ENCODE data around the gene HYCC2. TPM values are rescaled to one million over a fixed set of nuclear protein-coding genes. Genes with fewer than 3 reads are reported as not detected.

The HYCC2 gene
- polyA plus RNA-seq, 3 donors, result 6.8 to 10.2 (median 7.7) TPM

DNA sequence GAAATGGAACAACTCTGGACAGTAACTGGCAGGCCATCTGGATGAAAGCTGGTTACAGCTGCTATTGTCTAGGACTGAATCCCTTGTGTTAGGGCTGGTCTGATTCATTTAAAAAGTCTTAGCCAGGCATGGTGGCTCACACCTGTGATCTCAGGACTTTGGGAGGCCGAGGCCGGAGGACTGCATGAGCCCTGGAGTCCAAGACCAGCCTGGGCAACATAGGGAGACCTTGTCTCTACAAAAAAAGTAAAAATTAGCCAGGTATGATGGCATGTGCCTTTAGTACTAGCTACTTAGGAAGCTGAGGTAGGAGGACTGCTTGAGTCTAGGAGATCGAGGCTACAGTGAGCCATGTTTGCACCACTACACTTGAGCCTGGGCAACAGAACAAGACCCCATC is 29.0 kb upstream of the HYCC2 start:
- Histone ChIP-seq H3K9me3 (replicated peaks in 1 of 2; ENCODE audit: control insufficient read depth in 1 of 2, insufficient read depth in 1 of 2, low read length in 2 of 2) (no peaks in the 10 kb centered on the region), H3K4me3 (replicated peaks in 1 of 3; ENCODE audit: low read depth in 2 of 3, low read length in 3 of 3) (no peak overlapping the region), H3K27ac (ENCODE audit: low read depth in 1 of 2, low read length in 2 of 2) (no peak overlapping the region), H3K9ac (ENCODE audit: insufficient read depth, low read length, poor library complexity, severe bottlenecking) (no peak overlapping the region), H3K36me3 (replicated peaks in 1 of 2; ENCODE audit: control insufficient read depth in 1 of 2, insufficient read depth in 2 of 2, low read length in 2 of 2) (peaks cover 0 to 4% of the 10 kb centered on the region in 2 donors), H3K4me2 (replicated peaks; ENCODE audit: extremely low read depth, low read length, poor library complexity, severe bottlenecking) (no peak overlapping the region), H3K79me2 (ENCODE audit: insufficient read depth, low read length) (no peaks in the 10 kb centered on the region), H4K20me1 (ENCODE audit: insufficient read depth, low read length) (no peaks in the 10 kb centered on the region), H2AFZ (ENCODE audit: insufficient read depth, low read depth, low read length, poor library complexity, severe bottlenecking) (no peak overlapping the region), H3K27me3 (ENCODE audit: control insufficient read depth in 2 of 2, insufficient read depth in 2 of 2, low read length in 2 of 2) (no peaks in the 10 kb centered on the region), H3K4me1 (ENCODE audit: control insufficient read depth in 1 of 2, insufficient read depth in 2 of 2, low read length in 2 of 2) (no peaks in the 10 kb centered on the region)
- Mint-ChIP-seq H3K4me1 (peaks cover 6% of the 10 kb centered on the region), H3K27me3 (ENCODE audit: low read depth in 3 of 3) (peaks cover 0 to 6% (median 5%) of the 10 kb centered on the region in 3 donors), H3K27ac (peak overlapping the region in 2 of 7 donors; percentile 3 to 53), H3K9me3 (peaks cover 0 to 5% (median 0%) of the 10 kb centered on the region in 7 donors), H3K4me3 (no peak overlapping the region), H3K36me3 (peaks cover 1 to 2% of the 10 kb centered on the region in 2 donors)
- TF ChIP-seq CTCF (IDR thresholded peaks at IDR 0.05), result no peak
- intact Hi-C loops (cut with micrococcal nuclease), result no loop called here
- WGBS (ENCODE audit: insufficient coverage), result 100% methylated on average over 2 of the region's 3 CpGs
- DNase-seq, result no peak

- no peaks in the 10 kb centered on the region for H3K9me3 ChIP-seq (replicated peaks in 1 of 2; ENCODE audit: control insufficient read depth in 1 of 2, insufficient read depth in 1 of 2, low read length in 2 of 2)
Observed at GRCh38 chr2:201093573-201093972, 22.1 kb upstream of the HYCC2 start.

More at GRCh38 chr2:201093573-201093972, 22.1 kb upstream of the HYCC2 start:
- no peak for TF ChIP-seq CTCF (IDR thresholded peaks at IDR 0.05)
- Histone ChIP-seq H3K4me3 (replicated peaks in 1 of 3; ENCODE audit: low read depth in 2 of 3, low read length in 3 of 3) (peak overlapping the region; percentile 41 to 68 (median 43)), H3K27me3 (ENCODE audit: control insufficient read depth in 2 of 2, insufficient read depth in 2 of 2, low read length in 2 of 2) (no peaks in the 10 kb centered on the region), H3K9ac (ENCODE audit: insufficient read depth, low read length, poor library complexity, severe bottlenecking) (peak overlapping the region; percentile 61), H3K4me2 (replicated peaks; ENCODE audit: extremely low read depth, low read length, poor library complexity, severe bottlenecking) (peak overlapping the region; percentile 60), H3K36me3 (replicated peaks in 1 of 2; ENCODE audit: control insufficient read depth in 1 of 2, insufficient read depth in 2 of 2, low read length in 2 of 2) (peaks cover 0 to 1% of the 10 kb centered on the region in 2 donors), H3K27ac (ENCODE audit: low read depth in 1 of 2, low read length in 2 of 2) (peak overlapping the region; percentile 85 to 88), H3K79me2 (ENCODE audit: insufficient read depth, low read length) (no peaks in the 10 kb centered on the region), H3K4me1 (ENCODE audit: control insufficient read depth in 1 of 2, insufficient read depth in 2 of 2, low read length in 2 of 2) (peaks cover 12 to 22% of the 10 kb centered on the region in 2 donors), H4K20me1 (ENCODE audit: insufficient read depth, low read length) (no peaks in the 10 kb centered on the region), H2AFZ (ENCODE audit: insufficient read depth, low read depth, low read length, poor library complexity, severe bottlenecking) (peak overlapping the region; percentile 72)
- H3K9me3 Mint-ChIP-seq, result peaks cover 0 to 2% (median 0%) of the 10 kb centered on the region in 7 donors
- 41% methylated on average over 4 of the region's 5 CpGs for WGBS (ENCODE audit: insufficient coverage)
- H3K4me3 Mint-ChIP-seq, result peak overlapping the region; percentile 64 to 78
- H3K27me3 Mint-ChIP-seq (ENCODE audit: low read depth in 3 of 3), result peaks cover 0 to 3% (median 3%) of the 10 kb centered on the region in 3 donors
- peaks cover 23% of the 10 kb centered on the region for H3K4me1 Mint-ChIP-seq
- peak in 2 of 3 donors; percentile 47 to 61 for DNase-seq
- peak overlapping the region; percentile 76 to 90 (median 85) for H3K27ac Mint-ChIP-seq
- intact Hi-C loops (cut with micrococcal nuclease), result no loop called here
- peaks cover 0 to 13% of the 10 kb centered on the region in 2 donors for H3K36me3 Mint-ChIP-seq

Data from CD14-positive monocyte (primary cell).